LoVo (cell line): Measurements from ENCODE around the gene PITPNM3.

ENCODE experiments used
- DNase-seq: peaks from one replicate; pipeline ENCODE4 v3.0.0-alpha.2; 2016; ENCODE audit warnings: low spot score

The PITPNM3 gene

GRCh38 chr17:6526362-6527152, 29.8 kb downstream of the PITPNM3 start:
- no peak for DNase-seq

- DNase-seq: no peak
These were observed 30.6 kb downstream of the PITPNM3 start for GRCh38 chr17:6525731-6526130.

GRCh38 chr17:6525141-6525540, 31.2 kb downstream of the PITPNM3 start:
- DNase-seq: no peak

GRCh38 chr17:6524520-6524919, 31.8 kb downstream of the PITPNM3 start:
- DNase-seq: no peak

GRCh38 chr17:6523809-6524355, 32.5 kb downstream of the PITPNM3 start:
- DNase-seq: no peak

GRCh38 chr17:6523330-6523729, 33.0 kb downstream of the PITPNM3 start:
- DNase-seq: peak; percentile 18

- DNase-seq: no peak
These were observed 34.8 kb downstream of the PITPNM3 start for GRCh38 chr17:6521586-6521985.

- no peak for DNase-seq
These were observed 39.3 kb downstream of the PITPNM3 start for GRCh38 chr17:6517062-6517461.

- DNase-seq: no peak
These were observed 42.0 kb downstream of the PITPNM3 start for GRCh38 chr17:6514371-6514770.

- no peak for DNase-seq
These were observed 43.8 kb downstream of the PITPNM3 start for GRCh38 chr17:6512552-6512951.

- no peak for DNase-seq
These were observed 45.9 kb downstream of the PITPNM3 start for GRCh38 chr17:6510321-6510977.

GRCh38 chr17:6509921-6510320, 46.4 kb downstream of the PITPNM3 start:
- DNase-seq: no peak

- DNase-seq: no peak
These were observed 47.2 kb downstream of the PITPNM3 start for GRCh38 chr17:6509031-6509771.

GRCh38 chr17:6508519-6509030, 47.8 kb downstream of the PITPNM3 start:
- no peak for DNase-seq

GRCh38 chr17:6508016-6508415, 48.3 kb downstream of the PITPNM3 start:
- no peak for DNase-seq

GRCh38 chr17:6507535-6507934, 48.8 kb downstream of the PITPNM3 start:
- peak; percentile 82 for DNase-seq

GRCh38 chr17:6506679-6507231, 49.6 kb downstream of the PITPNM3 start:
- peak; percentile 89 for DNase-seq

GRCh38 chr17:6505425-6506142, 50.8 kb downstream of the PITPNM3 start:
- DNase-seq: no peak

GRCh38 chr17:6503641-6504195, 52.6 kb downstream of the PITPNM3 start:
- no peak for DNase-seq

- no peak for DNase-seq
These were observed 53.4 kb downstream of the PITPNM3 start for GRCh38 chr17:6502871-6503509.

- DNase-seq: no peak
These were observed 54.2 kb downstream of the PITPNM3 start for GRCh38 chr17:6502142-6502541.
